OCI-LY3 (cell line): ENCODE data around the gene C20orf141.

Experiments
- H2AFZ ChIP-seq: fragments of 200-600, 300-600 bp; shearing (Covaris generic); 2 replicates; pipeline ENCODE4 v1.6.0; 2014; ENCODE audit warnings: antibody characterized with exemption, low read depth, low read length
- H3K27ac ChIP-seq: fragments of 200-600, 300-600 bp; sonication (generic); 2 replicates; pipeline ENCODE4 v1.5.1; 2014; ENCODE audit warnings: mild to moderate bottlenecking, low read length, moderate library complexity, mixed read lengths
- H3K27me3 ChIP-seq: fragments of 200-600, 300-600 bp; sonication (generic); 2 replicates; pipeline ENCODE4 v1.6.1; 2014; ENCODE audit warnings: low read depth, low read length, mixed read lengths
- H3K36me3 ChIP-seq: fragments of 200-600, 300-600 bp; sonication (generic); replicated peaks from 2 replicates; pipeline ENCODE3; 2014; ENCODE audit warnings: low read depth, low read length, mixed read lengths
- H3K4me1 ChIP-seq: fragments of 300-600, 200-600 bp; sonication (generic); 2 replicates; pipeline ENCODE4 v1.6.1; 2014; ENCODE audit warnings: low read length, mixed read lengths
- H3K4me2 ChIP-seq: fragments of 200-600, 300-600 bp; sonication (generic); 2 replicates; pipeline ENCODE4 v1.6.1; 2014; ENCODE audit warnings: low read length, mixed read lengths
- H3K4me3 ChIP-seq: fragments of 300-600, 200-600 bp; sonication (generic); 2 replicates; pipeline ENCODE4 v1.5.1; 2014; ENCODE audit warnings: antibody characterized with exemption, mild to moderate bottlenecking, low read length, moderate library complexity
- H3K79me2 ChIP-seq: fragments of 300-600, 200-600 bp; shearing (Covaris generic); 2 replicates; pipeline ENCODE4 v1.6.1; 2014; ENCODE audit warnings: mild to moderate bottlenecking, low read length, mixed read lengths
- H3K9ac ChIP-seq: fragments of 300-600, 200-600 bp; shearing (Covaris generic); 2 replicates; pipeline ENCODE4 v1.6.0; 2014; ENCODE audit warnings: mild to moderate bottlenecking, low read length, moderate library complexity
- H3K9me3 ChIP-seq: fragments of 200-600, 300-600 bp; shearing (Covaris generic); 2 replicates; pipeline ENCODE4 v1.6.1; 2014; ENCODE audit warnings: low read length, mixed read lengths; ENCODE audit not compliant: insufficient read depth
- H4K20me1 ChIP-seq: fragments of 200-600, 300-600 bp; sonication (generic); 2 replicates; pipeline ENCODE4 v1.6.1; 2016; ENCODE audit warnings: low read length, mixed read lengths; ENCODE audit not compliant: insufficient read depth
- CTCF ChIP-seq: fragments of 200-600, 300-600 bp; sonication (generic); IDR thresholded peaks from 2 replicates; pipeline ENCODE4 v1.5.1; 2014; ENCODE audit warnings: antibody characterized with exemption, low read length, low read depth
- EZH2phosphoT487 ChIP-seq: fragments of 200-600 bp; shearing (Covaris generic); IDR thresholded peaks from 2 replicates; pipeline ENCODE4 v1.6.1; 2018; ENCODE audit warnings: antibody characterized with exemption, mixed run types, low read depth

The C20orf141 gene

GRCh38 chr20:2804041-2804828 is 10.6 kb upstream of the C20orf141 start:
- Histone ChIP-seq H3K9me3 (no peaks in the 10 kb centered on the region), H3K9ac (no peak overlapping the region), H4K20me1 (no peaks in the 10 kb centered on the region), H3K4me2 (no peak overlapping the region), H3K4me1 (peaks cover 17% of the 10 kb centered on the region), H3K27me3 (peaks cover 36% of the 10 kb centered on the region), H3K4me3 (no peak overlapping the region), H3K36me3 (no peaks in the 10 kb centered on the region), H3K27ac (no peak overlapping the region), H2AFZ (no peak overlapping the region), H3K79me2 (no peaks in the 10 kb centered on the region)
- TF ChIP-seq CTCF: no peak
- no peak for TF ChIP-seq EZH2phosphoT487

GRCh38 chr20:2804852-2805688 is 9.7 kb upstream of the C20orf141 start:
- H2AFZ ChIP-seq: no peak overlapping the region
- no peak overlapping the region for H3K4me3 ChIP-seq
- no peak overlapping the region for H3K27ac ChIP-seq
- H3K36me3 ChIP-seq: no peaks in the 10 kb centered on the region
- H3K27me3 ChIP-seq: peaks cover 36% of the 10 kb centered on the region
- peaks cover 9% of the 10 kb centered on the region for H3K4me1 ChIP-seq
- TF ChIP-seq CTCF (no peak), EZH2phosphoT487 (no peak)
- no peaks in the 10 kb centered on the region for H3K79me2 ChIP-seq
- H3K9me3 ChIP-seq: no peaks in the 10 kb centered on the region
- no peaks in the 10 kb centered on the region for H4K20me1 ChIP-seq
- H3K9ac ChIP-seq: no peak overlapping the region
- no peak overlapping the region for H3K4me2 ChIP-seq

- no peak overlapping the region for H3K9ac ChIP-seq
- H3K27me3 ChIP-seq: peaks cover 36% of the 10 kb centered on the region
- H3K4me1 ChIP-seq: peaks cover 8% of the 10 kb centered on the region
- H3K4me2 ChIP-seq: no peak overlapping the region
- H2AFZ ChIP-seq: no peak overlapping the region
- no peaks in the 10 kb centered on the region for H3K36me3 ChIP-seq
- H3K9me3 ChIP-seq: no peaks in the 10 kb centered on the region
- no peaks in the 10 kb centered on the region for H4K20me1 ChIP-seq
- TF ChIP-seq EZH2phosphoT487 (no peak), CTCF (no peak)
- no peaks in the 10 kb centered on the region for H3K79me2 ChIP-seq
- H3K27ac ChIP-seq: no peak overlapping the region
- H3K4me3 ChIP-seq: no peak overlapping the region
These were observed 9.0 kb upstream of the C20orf141 start for GRCh38 chr20:2805689-2806350.

- Histone ChIP-seq H3K27ac (no peak overlapping the region), H3K4me2 (no peak overlapping the region), H3K9ac (no peak overlapping the region), H2AFZ (no peak overlapping the region), H3K79me2 (no peaks in the 10 kb centered on the region), H3K9me3 (no peaks in the 10 kb centered on the region), H3K36me3 (no peaks in the 10 kb centered on the region), H4K20me1 (no peaks in the 10 kb centered on the region), H3K27me3 (peaks cover 34% of the 10 kb centered on the region), H3K4me3 (no peak overlapping the region), H3K4me1 (peaks cover 2% of the 10 kb centered on the region)
- TF ChIP-seq CTCF (no peak), EZH2phosphoT487 (no peak)
These were observed 8.5 kb upstream of the C20orf141 start for GRCh38 chr20:2806351-2806701.
